ENCODE results near the gene NRG2. TPM values are rescaled to one million over a fixed set of nuclear protein-coding genes. Genes with fewer than 3 reads are reported as not detected.

The NRG2 gene
- total RNA-seq, 1 donor from 2014 or later: 0.07 TPM

DNA sequence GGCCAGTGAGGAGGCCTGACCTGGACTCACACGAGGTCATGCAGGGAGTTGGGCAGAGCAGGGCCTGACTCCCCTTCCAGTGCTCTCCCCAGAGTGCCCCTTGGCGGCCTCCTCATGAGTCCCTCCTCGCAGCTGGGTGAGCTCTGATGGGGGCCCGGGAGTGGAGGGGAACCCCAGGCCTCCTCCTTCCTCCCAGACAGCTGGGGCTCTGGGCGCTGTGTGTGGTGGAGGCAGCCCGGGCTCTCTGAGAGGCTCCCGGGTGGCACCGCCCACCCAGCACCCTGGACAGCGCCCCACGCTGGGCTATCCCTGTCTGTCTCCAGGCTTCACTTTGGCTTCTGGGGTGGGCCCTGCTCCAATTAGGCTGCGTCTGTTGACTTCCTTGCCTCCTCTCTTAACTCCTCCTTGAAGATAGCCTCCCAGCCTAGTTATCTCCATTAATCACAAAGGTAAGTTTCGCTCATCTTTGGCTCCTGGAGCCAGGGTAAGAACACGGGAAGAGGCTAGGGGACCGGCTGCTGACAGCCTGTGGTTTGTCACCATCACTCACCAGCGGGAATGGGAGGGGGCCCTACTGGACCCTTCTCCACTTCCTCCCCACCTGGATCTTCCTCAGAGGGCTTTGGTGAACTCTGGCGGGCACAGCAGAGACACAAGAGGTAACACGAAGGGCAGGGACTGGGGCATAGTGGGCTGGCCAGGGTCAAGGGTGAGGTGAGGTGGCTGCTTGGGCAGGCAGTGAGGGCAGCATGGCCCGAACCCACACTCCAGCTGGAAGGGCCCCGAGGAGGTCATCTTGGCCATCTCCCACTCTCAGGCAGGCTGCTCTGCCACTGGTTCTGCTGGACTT, 234.4 kb downstream of the NRG2 start:
- ChIA-PET POLR2A (no interaction called here), CTCF (no interaction called here)
- Mint-ChIP-seq H3K4me1 (no peaks in the 10 kb centered on the region), H3K36me3 (ENCODE audit: low read depth) (no peaks in the 10 kb centered on the region), H3K4me3 (no peak overlapping the region), H3K27me3 (peaks cover 36% of the 10 kb centered on the region), H3K27ac (no peak overlapping the region), H3K9me3 (no peaks in the 10 kb centered on the region)
- intact Hi-C loops (cut with micrococcal nuclease): no loop called here
- TF ChIP-seq, protein P1, sequence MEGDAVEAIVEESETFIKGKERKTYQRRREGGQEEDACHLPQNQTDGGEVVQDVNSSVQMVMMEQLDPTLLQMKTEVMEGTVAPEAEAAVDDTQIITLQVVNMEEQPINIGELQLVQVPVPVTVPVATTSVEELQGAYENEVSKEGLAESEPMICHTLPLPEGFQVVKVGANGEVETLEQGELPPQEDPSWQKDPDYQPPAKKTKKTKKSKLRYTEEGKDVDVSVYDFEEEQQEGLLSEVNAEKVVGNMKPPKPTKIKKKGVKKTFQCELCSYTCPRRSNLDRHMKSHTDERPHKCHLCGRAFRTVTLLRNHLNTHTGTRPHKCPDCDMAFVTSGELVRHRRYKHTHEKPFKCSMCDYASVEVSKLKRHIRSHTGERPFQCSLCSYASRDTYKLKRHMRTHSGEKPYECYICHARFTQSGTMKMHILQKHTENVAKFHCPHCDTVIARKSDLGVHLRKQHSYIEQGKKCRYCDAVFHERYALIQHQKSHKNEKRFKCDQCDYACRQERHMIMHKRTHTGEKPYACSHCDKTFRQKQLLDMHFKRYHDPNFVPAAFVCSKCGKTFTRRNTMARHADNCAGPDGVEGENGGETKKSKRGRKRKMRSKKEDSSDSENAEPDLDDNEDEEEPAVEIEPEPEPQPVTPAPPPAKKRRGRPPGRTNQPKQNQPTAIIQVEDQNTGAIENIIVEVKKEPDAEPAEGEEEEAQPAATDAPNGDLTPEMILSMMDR (IDR thresholded peaks at IDR 0.05): no peak
- no peak for DNase-seq
- peak; percentile 58 for ATAC-seq (ENCODE audit: low read depth)

DNA sequence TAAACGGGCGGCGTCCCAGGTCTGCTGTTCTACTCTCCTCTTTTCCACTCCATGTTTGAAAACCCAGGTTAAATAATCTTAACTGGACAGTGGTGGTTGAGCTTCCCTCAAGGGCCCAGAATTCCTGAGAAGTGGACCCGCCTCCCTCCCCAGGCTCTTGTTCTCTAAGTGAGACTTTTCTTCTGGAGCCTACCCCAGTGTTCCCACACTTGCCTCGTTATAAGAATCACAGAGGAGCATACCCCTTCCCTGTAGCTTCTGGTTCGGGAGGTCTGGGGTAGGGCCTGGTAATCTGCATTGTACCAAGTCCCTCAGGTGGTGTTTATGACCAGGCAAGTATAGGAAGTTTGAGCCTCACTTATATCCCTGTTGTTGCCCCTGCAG, 235.5 kb downstream of the NRG2 start:
- Mint-ChIP-seq H3K4me3 (no peak overlapping the region), H3K36me3 (ENCODE audit: low read depth) (no peaks in the 10 kb centered on the region), H3K27ac (no peak overlapping the region), H3K4me1 (no peaks in the 10 kb centered on the region), H3K9me3 (no peaks in the 10 kb centered on the region), H3K27me3 (peaks cover 37% of the 10 kb centered on the region)
- TF ChIP-seq, protein P1 (IDR thresholded peaks at IDR 0.05): no peak
- POLR2A ChIA-PET: no interaction called here
- intact Hi-C loops (cut with micrococcal nuclease): no loop called here
- CTCF ChIA-PET: no interaction called here
- no peak for ATAC-seq (ENCODE audit: low read depth)
- DNase-seq: no peak

DNA sequence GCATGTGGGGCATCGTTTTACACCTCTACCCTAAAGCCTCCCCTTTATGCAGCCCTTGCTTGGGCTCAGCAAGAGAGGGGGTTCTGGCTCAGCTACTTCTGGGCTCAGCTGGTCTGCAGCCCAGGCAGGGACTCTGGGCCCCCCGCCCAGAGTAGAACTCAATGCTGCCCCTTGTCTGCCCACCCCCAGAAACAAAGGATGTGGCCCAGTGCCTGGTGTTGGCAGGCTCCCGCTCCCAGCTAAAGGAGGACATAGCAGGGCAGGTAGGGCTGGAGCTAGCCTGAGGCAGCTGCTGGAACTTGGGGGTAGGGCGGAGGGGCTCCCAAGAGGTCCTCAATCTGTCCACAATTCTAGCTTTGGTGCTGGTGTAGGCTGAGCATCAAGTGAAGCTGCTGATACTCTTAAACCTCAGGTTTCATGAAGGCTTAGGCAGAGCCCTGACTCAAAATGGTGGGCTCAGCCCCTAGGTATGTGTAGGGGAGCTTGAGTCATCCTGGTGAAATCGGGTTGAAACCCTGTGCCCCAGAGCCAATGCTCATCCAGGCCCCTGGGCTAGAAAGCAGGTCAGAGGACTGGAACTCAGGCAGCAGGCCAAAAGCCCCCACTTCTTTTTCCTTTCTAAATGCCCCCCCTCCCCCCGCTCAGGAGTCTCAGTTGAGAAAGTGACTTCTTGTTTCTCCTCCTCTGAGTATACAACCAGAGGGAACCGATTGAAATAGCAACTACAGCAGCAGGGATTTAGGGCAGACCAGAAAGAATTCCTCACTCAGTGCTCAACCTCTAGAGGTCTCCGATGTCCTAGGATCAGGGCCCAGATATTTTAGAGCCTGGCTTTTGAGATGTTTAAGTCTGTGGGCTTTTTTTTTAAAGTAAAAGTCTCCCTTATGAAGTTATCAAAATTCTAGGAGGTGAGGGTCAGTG, 236.1 kb downstream of the NRG2 start:
- TF ChIP-seq, protein P1 (IDR thresholded peaks at IDR 0.05): no peak
- Mint-ChIP-seq H3K9me3 (no peaks in the 10 kb centered on the region), H3K4me3 (no peak overlapping the region), H3K36me3 (ENCODE audit: low read depth) (no peaks in the 10 kb centered on the region), H3K4me1 (no peaks in the 10 kb centered on the region), H3K27ac (no peak overlapping the region), H3K27me3 (peaks cover 40% of the 10 kb centered on the region)
- ChIA-PET POLR2A (no interaction called here), CTCF (no interaction called here)
- ATAC-seq (ENCODE audit: low read depth) (no peak), DNase-seq (no peak)
- intact Hi-C loops (cut with micrococcal nuclease): no loop called here

DNA sequence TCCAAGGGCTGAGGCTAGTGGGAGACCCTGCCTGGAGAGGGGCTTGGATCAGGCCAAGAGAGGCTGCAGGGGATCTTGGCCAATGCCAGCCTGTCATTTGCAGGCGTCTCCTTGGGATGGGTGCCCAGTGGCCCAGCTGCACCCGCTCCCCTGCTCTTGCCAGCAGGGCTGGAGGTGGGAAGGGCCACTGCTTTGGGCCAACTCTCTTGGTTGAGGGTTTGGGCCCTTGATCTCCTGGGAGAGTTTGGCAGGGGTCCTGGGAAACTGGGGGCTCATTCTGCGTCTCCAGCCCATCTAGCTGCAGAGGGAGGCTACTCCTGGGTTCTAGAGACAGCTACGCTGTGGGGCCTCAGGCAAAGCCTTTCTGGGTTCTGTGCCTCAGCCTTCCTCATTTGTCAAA, 237.0 kb downstream of the NRG2 start:
- Mint-ChIP-seq H3K4me3 (no peak overlapping the region), H3K9me3 (no peaks in the 10 kb centered on the region), H3K4me1 (no peaks in the 10 kb centered on the region), H3K36me3 (ENCODE audit: low read depth) (no peaks in the 10 kb centered on the region), H3K27ac (no peak overlapping the region), H3K27me3 (peaks cover 48% of the 10 kb centered on the region)
- no peak for ATAC-seq (ENCODE audit: low read depth)
- ChIA-PET CTCF (interaction anchor here (1.2 to 1.5 kb wide), 2 partner anchors 57 to 163 kb away, joined by 4 to 5 read pairs; no protein-coding TSS in a partner anchor), POLR2A (no interaction called here)
- DNase-seq: no peak
- intact Hi-C loops (cut with micrococcal nuclease): no loop called here
- TF ChIP-seq, protein P1 (IDR thresholded peaks at IDR 0.05): no peak

DNA sequence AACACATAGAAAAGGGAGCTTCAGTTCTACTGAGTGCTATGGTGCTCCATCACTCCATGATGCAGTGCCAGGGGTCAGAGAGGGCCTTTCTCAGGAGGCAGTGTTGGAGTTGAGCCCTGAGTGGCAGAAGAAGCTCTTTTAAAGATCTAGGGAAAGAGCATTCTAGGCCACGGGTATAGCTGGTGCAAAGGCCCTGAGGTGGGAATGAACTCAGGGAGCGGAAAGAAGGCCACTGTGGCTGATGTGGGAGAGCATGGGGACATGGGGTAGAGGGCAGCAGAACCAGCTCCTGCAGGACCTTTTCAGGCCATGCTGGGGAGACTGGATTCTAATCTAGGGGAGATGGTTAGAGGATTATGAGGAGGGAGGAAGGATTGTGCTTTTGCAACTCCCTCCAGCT, 237.6 kb downstream of the NRG2 start:
- intact Hi-C loops (cut with micrococcal nuclease): no loop called here
- H3K27me3 Mint-ChIP-seq: peaks cover 47% of the 10 kb centered on the region
- no peaks in the 10 kb centered on the region for H3K36me3 Mint-ChIP-seq (ENCODE audit: low read depth)
- DNase-seq (no peak), ATAC-seq (ENCODE audit: low read depth) (no peak)
- CTCF ChIA-PET: interaction anchor here (1.2 to 1.5 kb wide), 2 partner anchors 57 to 163 kb away, joined by 4 to 5 read pairs; no protein-coding TSS in a partner anchor
- H3K9me3 Mint-ChIP-seq: no peaks in the 10 kb centered on the region
- no peaks in the 10 kb centered on the region for H3K4me1 Mint-ChIP-seq
- H3K27ac Mint-ChIP-seq: no peak overlapping the region
- TF ChIP-seq, protein P1 (IDR thresholded peaks at IDR 0.05): no peak
- H3K4me3 Mint-ChIP-seq: no peak overlapping the region
- POLR2A ChIA-PET: no interaction called here

Measured in activated B cell treated with CpG ODN at 0.5 μM for 24 hours (primary cell).